SHP77 treated with DMSO at 0.1 percent for 48 hours (cell line): ENCODE data around the gene JMJD4.

ENCODE experiments used
- DNase-seq: peaks from one replicate; lab custom pipeline; 2025; lab: John Stamatoyannopoulos, UW

The JMJD4 gene

DNA sequence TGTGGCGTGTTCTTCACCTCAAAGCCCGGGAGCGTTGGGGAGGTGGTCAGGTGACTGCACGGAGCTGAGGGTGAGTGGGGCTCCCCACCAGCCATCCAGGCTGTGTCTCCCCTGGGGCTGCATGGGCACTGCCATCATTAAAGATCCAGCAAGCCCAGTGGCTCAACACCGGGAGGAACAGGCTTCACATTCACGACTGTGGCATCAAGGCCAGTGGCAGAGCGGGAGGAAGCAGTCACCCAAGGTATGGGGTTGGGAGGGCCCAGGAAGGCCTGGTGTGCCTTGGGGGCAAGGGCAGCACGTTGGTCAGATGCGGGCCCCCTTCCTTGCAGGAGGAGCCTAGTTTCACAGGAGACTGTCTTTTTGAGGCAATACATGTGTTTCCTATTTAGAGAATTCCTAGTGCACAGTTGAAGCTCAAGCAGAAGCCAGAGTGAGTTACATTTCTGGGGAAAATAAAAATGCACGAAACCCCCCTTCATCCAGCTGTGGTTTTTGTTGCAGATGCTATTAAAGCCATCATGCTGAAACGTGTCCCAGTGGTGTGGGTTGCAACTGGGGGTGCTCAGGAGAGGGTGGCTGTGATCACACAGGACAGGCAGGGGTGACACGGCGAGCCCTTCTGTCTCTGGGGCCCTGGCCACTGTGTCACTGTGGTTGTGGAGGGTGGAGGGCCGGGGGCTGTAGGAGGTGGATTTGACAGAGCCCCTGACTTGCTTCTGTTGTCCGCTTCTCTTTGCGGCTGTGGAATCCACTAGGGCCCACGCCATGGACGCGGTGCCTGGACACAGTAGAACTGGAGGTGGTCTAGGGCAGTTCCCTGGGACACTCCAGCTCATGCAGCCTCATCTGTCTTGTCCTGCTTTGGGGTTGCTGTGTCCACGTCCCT is 34.2 kb upstream of the JMJD4 start:
- no peak for DNase-seq

- no peak for DNase-seq
Observed at GRCh38 chr1:227768640-227769039, 33.5 kb upstream of the JMJD4 start.

GRCh38 chr1:227768125-227768439 is 33.0 kb upstream of the JMJD4 start:
- no peak for DNase-seq

- DNase-seq = no peak
Observed at GRCh38 chr1:227767401-227768124, 32.5 kb upstream of the JMJD4 start.

DNA sequence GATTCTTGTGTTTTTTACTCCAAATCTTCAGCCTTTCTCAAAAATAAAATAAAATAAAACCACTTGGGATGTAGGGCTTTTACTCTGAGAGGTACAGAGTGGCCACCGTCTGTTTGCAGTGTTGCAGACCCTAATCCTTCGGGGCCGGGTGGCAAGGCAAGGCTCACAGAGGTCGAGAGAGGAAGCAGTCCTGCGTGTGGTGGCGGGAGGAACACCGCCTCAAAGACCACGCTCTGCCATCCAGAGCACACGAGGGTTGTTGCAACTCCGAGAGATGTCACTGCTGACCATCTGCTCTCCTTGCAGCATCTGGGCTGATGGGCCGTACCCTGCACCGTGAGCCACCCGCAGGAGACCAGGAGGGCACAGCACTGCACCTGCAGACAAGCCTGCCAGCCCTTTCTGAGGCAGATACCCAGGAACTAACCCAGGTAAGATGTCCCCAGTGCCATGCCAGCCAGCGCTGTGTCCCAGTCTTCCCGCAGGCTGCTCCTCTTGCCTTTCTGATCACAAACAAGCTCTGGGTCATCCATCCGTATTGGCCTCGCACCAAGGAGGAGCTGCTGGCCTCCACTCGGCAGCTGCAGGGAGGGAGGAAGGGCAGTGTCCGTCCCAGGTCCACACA is 31.7 kb upstream of the JMJD4 start:
- DNase-seq = no peak

DNA sequence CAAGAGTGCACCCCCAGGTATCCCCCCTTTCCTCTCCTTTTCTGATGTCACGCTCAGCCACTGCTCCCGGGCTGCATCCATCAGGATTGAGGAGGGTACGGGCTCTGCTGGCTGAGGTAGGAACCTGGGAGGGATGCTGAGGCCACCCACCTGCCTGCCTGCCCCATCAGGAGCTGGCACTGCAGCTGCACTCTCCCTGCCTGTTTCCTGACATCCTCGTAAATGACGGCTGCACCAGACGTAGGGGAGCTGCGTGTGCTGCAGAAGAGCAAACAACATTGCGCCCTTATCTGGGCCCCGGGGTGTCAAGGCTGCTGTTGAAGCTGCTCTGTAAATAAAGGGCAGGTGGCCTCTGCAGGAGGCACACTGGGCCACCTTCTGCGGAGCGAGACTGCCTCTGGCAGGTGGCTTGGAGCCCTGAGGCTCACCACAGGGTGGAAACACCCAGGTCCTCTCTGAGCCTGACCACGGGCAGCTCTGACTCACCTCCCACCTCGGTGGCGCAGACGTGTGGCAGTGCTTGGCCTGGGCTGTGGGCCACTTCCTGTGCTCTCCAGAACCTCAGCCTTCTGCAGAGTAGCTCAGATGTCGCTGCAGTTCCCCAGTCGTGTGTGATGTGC is 31.0 kb upstream of the JMJD4 start:
- DNase-seq = peak; percentile 95

- no peak for DNase-seq
Observed at GRCh38 chr1:227765261-227766014, 30.3 kb upstream of the JMJD4 start.

- DNase-seq = no peak
Observed at GRCh38 chr1:227764019-227764391, 28.9 kb upstream of the JMJD4 start.

DNA sequence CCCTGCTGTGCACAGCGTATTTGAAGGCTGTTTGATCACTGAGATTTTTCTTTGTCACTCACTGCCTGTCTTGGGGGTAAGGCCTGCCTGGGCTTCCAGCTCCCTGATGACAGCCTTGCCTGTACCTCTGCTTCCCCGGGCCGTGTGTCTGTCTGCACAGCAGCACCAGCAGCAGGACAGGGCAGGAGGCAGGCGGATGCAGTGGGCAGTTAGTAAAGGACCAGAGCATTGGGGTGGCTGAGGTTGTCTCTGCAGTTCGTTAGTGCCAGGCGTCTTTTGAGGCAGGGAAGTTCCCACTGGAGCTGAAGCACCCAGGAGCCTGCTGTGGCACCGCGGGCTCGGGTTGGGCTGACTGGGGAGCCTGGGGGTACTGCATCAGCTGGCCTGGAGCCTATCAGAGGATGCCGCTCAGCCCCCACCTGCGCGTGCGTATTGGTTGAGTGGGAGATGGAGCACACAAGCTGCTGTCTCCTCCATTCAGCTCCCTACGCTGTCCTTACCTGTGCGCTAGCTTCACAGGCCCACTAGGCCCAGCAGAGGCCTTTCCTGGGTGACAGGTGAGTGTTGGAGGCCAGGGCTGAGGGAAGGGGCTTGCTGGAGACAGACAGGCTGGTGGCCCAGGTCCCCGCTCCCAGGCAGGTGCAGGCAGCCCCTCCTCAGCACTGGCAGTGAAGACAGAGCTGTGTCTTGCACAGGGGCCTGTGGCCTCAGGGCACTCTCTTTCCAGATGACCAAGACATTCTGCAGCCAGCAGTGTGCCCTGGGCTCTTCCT is 28.3 kb upstream of the JMJD4 start:
- DNase-seq = no peak

GRCh38 chr1:227762231-227762911 is 27.3 kb upstream of the JMJD4 start:
- DNase-seq = peak; percentile 77

DNA sequence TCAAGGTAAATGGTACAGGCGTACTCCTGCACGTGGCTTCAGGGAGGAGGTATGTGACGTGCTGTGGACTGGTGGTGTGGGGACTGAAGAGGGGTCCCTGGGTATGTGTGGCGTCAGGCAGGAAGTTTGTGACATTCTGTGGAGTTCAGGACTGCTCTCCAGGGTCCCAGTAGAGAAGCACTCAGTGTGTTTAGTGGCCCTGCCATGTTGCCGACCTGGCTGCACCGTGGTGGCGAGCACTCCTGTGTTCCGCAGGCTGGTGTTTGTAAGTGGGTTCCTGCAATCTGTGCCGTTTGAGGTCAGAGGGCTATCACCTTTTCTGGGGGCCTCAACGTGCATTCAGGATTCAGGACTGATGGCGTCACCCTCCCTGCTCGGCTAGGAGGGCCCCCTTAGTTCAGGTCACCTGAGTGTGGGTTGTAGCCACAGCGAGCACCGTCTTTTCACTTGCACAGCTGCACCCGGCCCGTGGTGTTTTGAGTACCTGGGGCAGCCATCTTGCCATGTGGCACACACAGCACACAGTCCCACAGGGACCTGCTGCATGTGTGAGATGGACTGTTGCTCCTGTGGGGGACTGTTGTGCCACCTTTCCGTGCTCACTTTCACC is 26.6 kb upstream of the JMJD4 start:
- DNase-seq = no peak

GRCh38 chr1:227760377-227760776 is 25.3 kb upstream of the JMJD4 start:
- no peak for DNase-seq

GRCh38 chr1:227759341-227760300 is 24.5 kb upstream of the JMJD4 start:
- DNase-seq = no peak

GRCh38 chr1:227758366-227758765 is 23.3 kb upstream of the JMJD4 start:
- no peak for DNase-seq

DNA sequence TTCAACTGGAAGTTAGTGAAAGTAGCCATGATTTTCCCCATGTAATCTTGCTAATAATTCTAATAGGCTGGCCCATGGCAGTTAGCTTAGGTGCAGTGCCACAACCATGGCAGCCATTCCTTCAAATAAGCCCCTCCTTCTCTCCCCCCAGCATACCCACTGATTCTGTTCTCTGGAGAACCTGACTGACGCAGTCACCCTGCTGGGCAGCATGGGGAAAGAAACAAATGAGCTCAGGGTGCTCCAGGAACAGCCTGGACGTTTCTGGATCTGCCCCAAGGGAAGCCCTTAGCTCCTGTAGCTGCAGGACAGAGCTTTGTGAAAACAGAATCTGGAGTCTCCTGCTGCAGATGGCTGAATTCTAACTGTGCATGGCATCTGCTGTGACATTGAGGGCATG is 22.7 kb upstream of the JMJD4 start:
- no peak for DNase-seq

DNA sequence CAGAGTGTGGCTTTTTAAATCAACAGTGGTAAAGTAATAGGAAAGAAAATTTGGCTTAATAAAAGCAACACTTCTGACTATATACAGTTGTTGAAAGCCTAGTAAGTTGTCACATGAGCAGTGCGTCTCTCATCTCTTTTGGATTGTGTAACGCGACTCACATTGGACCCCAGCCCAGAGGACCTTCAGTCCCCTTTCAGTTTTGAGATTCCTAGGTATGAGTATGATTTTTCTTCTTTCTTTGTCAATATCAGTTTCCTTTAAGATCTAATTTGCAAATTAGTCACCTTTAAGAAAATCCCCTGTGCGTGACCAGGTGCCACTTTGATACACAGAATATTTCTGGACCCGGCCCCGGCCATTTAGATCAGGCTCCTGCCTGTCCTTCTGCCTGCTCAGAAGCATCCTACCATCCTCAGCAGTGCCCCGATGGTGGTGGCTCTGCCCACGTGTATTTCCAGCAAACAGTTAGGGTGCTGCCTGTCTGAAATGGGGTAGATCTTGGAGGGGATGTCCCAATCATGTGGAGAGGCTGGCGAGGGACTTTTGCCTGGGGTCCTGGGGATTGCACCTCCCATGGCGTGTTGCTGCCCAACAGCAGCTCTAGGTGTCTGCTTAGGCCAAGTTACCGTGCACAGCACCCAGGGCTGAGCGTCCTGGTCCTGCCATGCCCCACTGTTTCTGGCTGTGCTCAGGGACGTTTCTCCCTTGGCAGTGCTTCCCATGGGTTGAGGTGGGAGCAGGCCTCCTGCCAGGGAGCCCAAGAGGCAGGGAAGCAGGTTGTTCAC is 21.3 kb upstream of the JMJD4 start:
- no peak for DNase-seq

DNA sequence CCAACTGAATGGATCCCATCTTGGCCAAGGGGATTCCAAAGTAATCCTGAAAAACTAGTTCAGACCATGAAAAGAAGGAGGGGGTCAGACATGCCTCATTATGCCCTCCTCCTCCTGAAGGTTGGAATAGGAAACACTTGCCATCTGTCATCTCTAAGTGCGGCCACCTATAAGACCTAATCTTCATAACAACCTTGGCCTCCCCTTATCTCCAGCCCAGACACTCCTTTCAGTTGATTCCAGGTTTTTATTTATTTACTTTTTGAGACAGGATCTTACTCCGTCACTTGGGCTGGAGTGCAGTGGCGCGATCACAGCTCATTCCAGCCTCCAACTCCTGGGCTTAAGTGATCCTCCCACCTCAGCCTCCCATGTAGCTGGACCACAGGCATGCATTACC is 19.9 kb upstream of the JMJD4 start:
- no peak for DNase-seq
